KMS-11 (cell line): Measurements from ENCODE around the gene GP9.

Experiments used
- H2AFZ ChIP-seq: fragments of 200-600 bp; sonication (generic); 2 replicates; pipeline ENCODE4 v1.6.1; 2016; ENCODE audit warnings: antibody characterized with exemption, mixed run types, low read depth
- H3K27ac ChIP-seq: fragments of 200-600 bp; sonication (generic); 2 replicates; pipeline ENCODE4 v1.6.1; 2016; ENCODE audit warnings: mild to moderate bottlenecking, mixed run types
- H3K27me3 ChIP-seq: fragments of 200-600 bp; sonication (generic); 2 replicates; pipeline ENCODE4 v1.6.1; 2017; ENCODE audit warnings: mild to moderate bottlenecking, low read depth, mixed run types, moderate library complexity; ENCODE audit not compliant: insufficient read depth
- H3K36me3 ChIP-seq: fragments of 200-600 bp; sonication (generic); 2 replicates; pipeline ENCODE4 v1.6.1; 2017; ENCODE audit warnings: mild to moderate bottlenecking, mixed run types; ENCODE audit not compliant: insufficient read depth
- H3K4me1 ChIP-seq: fragments of 200-600 bp; sonication (generic); 2 replicates; pipeline ENCODE4 v1.6.1; 2016; ENCODE audit warnings: mild to moderate bottlenecking, low read depth, mixed run types; ENCODE audit not compliant: poor library complexity, severe bottlenecking
- H3K4me2 ChIP-seq: fragments of 200-600 bp; sonication (generic); 2 replicates; pipeline ENCODE4 v1.7.0; 2016; ENCODE audit warnings: mild to moderate bottlenecking, mixed run types
- H3K4me3 ChIP-seq: fragments of 200-600 bp; sonication (generic); IDR thresholded peaks from 2 replicates; pipeline ENCODE4 v1.6.1; 2017; ENCODE audit warnings: low read depth, low read length, mixed read lengths; ENCODE audit not compliant: insufficient read depth
- H3K79me2 ChIP-seq: fragments of 200-600 bp; sonication (generic); 2 replicates; pipeline ENCODE4 v1.6.1; 2016; ENCODE audit warnings: low read depth, mixed run types; ENCODE audit not compliant: insufficient read depth
- H3K9ac ChIP-seq: fragments of 200-600 bp; sonication (generic); 2 replicates; pipeline ENCODE4 v1.6.1; 2016; ENCODE audit warnings: mild to moderate bottlenecking, mixed run types
- H4K20me1 ChIP-seq: fragments of 200-600 bp; sonication (generic); 2 replicates; pipeline ENCODE4 v1.6.1; 2016; ENCODE audit warnings: mild to moderate bottlenecking, mixed run types; ENCODE audit not compliant: insufficient read depth
- TF ChIP-seq, protein P1 (sequence below): fragments of 200-600 bp; sonication (generic); conservative IDR thresholded peaks from 2 replicates; pipeline ENCODE4 v1.6.1; 2017; ENCODE audit warnings: low read depth, mild to moderate bottlenecking, antibody characterized with exemption, low read length, moderate library complexity, mixed read lengths

Gene GP9

DNA sequence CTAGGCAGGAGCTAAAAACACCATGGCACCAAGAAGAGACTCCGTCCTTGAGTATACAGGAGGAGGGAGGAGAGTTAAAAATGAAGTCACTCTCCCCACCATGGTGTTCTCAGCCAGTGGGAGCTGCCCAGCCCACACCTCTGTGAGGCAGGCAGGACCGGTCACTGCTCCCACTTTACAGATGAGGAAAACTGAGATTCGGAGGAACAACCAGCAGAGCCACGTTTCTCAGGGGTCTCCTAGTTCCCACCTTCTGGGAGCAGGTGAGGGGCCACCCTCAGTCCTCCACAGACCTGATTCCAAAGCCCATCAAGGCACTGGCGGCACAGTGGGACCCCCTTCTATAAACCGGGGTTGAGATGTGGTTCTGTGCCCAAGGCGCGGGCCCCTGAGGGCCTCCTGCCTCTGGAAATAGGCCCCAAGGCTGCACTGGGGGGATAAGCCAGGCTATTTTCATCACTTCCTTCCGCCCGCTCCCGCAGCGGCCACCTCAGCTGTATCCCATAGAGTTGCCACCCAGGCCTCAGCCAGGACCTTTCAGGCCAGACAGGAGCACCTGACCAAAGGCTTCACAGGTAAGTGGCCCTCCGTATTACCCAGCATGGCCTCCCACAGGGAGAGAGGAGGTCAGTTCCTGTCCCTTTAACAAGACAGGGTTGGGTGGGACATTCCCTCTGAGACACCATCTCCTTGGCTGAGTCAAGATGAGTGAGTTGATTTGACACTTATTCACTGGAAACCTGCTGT is at the start of gene GP9:
TSS of gene GP9 (plus strand) at position 504 of the 747 bp plus-strand sequence. CDS start 961 bp downstream, outside the sequence.
- Histone ChIP-seq H3K4me3 (no peak within 1 kb of the TSS), H3K79me2 (no peaks in the 10 kb centered on the region), H4K20me1 (no peaks in the 10 kb centered on the region), H2AFZ (no peak within 1 kb of the TSS; the same call in 1 of the 2 replicates), H3K27ac (no peak within 1 kb of the TSS), H3K4me2 (no peak within 1 kb of the TSS), H3K27me3 (no peaks in the 10 kb centered on the region), H3K36me3 (no peaks in the 10 kb centered on the region), H3K9ac (no peak within 1 kb of the TSS), H3K4me1 (peaks cover 23% of the 10 kb centered on the region)
- TF ChIP-seq, protein P1, sequence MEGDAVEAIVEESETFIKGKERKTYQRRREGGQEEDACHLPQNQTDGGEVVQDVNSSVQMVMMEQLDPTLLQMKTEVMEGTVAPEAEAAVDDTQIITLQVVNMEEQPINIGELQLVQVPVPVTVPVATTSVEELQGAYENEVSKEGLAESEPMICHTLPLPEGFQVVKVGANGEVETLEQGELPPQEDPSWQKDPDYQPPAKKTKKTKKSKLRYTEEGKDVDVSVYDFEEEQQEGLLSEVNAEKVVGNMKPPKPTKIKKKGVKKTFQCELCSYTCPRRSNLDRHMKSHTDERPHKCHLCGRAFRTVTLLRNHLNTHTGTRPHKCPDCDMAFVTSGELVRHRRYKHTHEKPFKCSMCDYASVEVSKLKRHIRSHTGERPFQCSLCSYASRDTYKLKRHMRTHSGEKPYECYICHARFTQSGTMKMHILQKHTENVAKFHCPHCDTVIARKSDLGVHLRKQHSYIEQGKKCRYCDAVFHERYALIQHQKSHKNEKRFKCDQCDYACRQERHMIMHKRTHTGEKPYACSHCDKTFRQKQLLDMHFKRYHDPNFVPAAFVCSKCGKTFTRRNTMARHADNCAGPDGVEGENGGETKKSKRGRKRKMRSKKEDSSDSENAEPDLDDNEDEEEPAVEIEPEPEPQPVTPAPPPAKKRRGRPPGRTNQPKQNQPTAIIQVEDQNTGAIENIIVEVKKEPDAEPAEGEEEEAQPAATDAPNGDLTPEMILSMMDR = no peak

DNA sequence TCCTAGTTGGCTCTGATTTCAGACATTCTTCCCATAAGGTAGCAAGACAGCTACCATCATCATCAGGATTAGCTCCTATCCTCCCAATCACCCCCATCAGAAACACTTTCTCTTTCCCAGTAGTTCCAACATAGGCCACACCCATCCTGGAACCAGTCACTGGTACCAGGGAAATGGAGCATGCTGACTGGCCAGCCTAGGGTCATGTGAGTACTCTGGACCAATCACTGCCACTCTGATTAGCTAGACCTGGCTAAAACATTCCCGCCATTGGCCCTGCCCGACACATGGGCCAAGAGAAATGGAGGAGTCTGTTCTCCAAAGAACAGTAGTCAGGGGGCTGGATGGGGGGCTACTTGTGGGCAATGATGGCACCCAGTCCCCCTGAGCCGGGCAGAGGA is 47.1 kb upstream of the GP9 start:
- TF ChIP-seq, protein P1 = no peak
- H2AFZ ChIP-seq = no peak overlapping the region
- H3K4me1 ChIP-seq = no peaks in the 10 kb centered on the region
- H4K20me1 ChIP-seq = no peaks in the 10 kb centered on the region
- no peaks in the 10 kb centered on the region for H3K36me3 ChIP-seq
- no peaks in the 10 kb centered on the region for H3K79me2 ChIP-seq
- no peaks in the 10 kb centered on the region; the same call in 1 of the 2 replicates for H3K27me3 ChIP-seq
- no peak overlapping the region for H3K4me2 ChIP-seq
- H3K9ac ChIP-seq = no peak overlapping the region
- no peak overlapping the region for H3K27ac ChIP-seq
- no peak overlapping the region for H3K4me3 ChIP-seq

DNA sequence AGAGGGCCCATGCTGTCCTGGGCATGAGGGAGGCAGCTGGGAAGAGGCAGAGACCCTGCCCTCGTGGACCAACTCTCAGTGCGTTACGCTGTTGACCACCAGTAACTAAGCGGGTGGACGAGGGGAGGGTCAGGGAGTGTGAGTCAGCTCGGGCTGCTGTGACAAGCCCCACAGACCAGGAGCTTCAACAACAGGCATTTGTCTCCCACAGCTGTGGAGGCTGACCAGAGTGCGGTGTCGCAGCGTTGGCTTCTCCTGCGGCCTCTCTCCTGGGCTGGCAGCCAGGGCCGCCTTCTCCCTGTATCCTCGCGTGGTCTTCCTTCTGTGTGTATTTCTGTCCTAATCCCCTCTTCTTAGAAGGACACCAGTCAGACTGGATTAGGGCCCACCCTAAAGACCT is 46.4 kb upstream of the GP9 start:
- H3K27me3 ChIP-seq = no peaks in the 10 kb centered on the region; the same call in 1 of the 2 replicates
- no peak overlapping the region for H3K9ac ChIP-seq
- no peaks in the 10 kb centered on the region for H3K36me3 ChIP-seq
- H3K4me3 ChIP-seq = no peak overlapping the region
- H2AFZ ChIP-seq = no peak overlapping the region
- TF ChIP-seq, protein P1 = no peak
- no peak overlapping the region for H3K27ac ChIP-seq
- no peaks in the 10 kb centered on the region for H3K4me1 ChIP-seq
- no peak overlapping the region for H3K4me2 ChIP-seq
- no peaks in the 10 kb centered on the region for H3K79me2 ChIP-seq
- no peaks in the 10 kb centered on the region for H4K20me1 ChIP-seq

DNA sequence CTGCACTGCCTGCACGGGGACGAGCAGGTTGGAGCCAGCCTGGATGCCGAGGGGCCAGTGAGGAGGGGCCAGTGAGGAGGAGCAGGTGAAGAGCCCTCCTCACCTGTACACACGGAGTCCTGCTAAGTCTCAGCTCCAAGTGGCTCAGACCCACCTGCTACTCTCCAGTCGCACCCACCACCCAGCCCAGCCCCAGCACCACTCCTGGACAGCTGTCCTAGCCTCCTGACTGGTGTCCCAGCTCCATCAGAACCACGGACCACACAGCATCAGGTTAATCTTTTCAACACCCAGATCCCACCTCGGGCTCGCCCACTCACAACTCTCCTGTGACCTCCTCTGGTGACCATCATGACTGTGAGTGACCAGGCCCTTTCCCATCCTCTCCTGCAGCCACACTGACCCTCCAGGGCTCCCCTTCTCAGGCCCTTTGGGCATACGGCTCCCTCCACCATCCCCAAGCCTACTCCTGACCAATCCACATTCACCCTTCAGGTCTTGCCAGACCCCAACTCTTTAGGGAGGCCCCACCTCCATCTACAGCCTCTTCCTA is 45.7 kb upstream of the GP9 start:
- Histone ChIP-seq H3K27me3 (no peaks in the 10 kb centered on the region; the same call in 1 of the 2 replicates), H3K4me3 (no peak overlapping the region), H3K79me2 (no peaks in the 10 kb centered on the region), H3K9ac (no peak overlapping the region), H2AFZ (no peak overlapping the region), H3K4me1 (no peaks in the 10 kb centered on the region), H4K20me1 (no peaks in the 10 kb centered on the region), H3K36me3 (no peaks in the 10 kb centered on the region), H3K4me2 (no peak overlapping the region), H3K27ac (no peak overlapping the region)
- TF ChIP-seq, protein P1 = no peak
